Lung (tissue), 12 donors: ENCODE measurements around the gene ZBTB7B. TPM values are rescaled to one million over a fixed set of nuclear protein-coding genes. Genes with fewer than 3 reads are reported as not detected.

ENCODE experiments used
- ATAC-seq: fragments of 200-7000 bp; cut with Tn5 transposase; one replicate; pipeline ENCODE4 v1.9.1; 2020; ENCODE audit warnings: moderate number of reproducible peaks; ENCODE audit not compliant: insufficient read depth, low FRiP score
- DNase-seq, 3 donors: peaks; one replicate each; pipeline ENCODE4 v3.0.0-alpha.2; 2013 to 2017
- H3K27ac ChIP-seq, 2 donors: one replicate each; pipeline ENCODE4 v1.5.1; 2013; ENCODE audit warnings: mild to moderate bottlenecking in 2 of 2, moderate library complexity in 2 of 2, control low read depth in 1 of 2, inconsistent platforms in 1 of 2, low read depth in 1 of 2, low read length in 1 of 2
- H3K27me3 ChIP-seq, 3 donors: one replicate each; pipeline ENCODE4 v1.5.1; 2013; ENCODE audit warnings: low read length in 2 of 3; ENCODE audit not compliant: control insufficient read depth in 3 of 3, insufficient read depth in 3 of 3
- H3K36me3 ChIP-seq, 4 donors: one replicate each; pipeline ENCODE4 v1.5.1; 2013; ENCODE audit warnings: low read length in 4 of 4, mild to moderate bottlenecking in 1 of 4, moderate library complexity in 1 of 4; ENCODE audit not compliant: control insufficient read depth in 4 of 4, insufficient read depth in 4 of 4
- H3K4me1 ChIP-seq, 5 donors: one replicate each; pipeline ENCODE4 v1.5.1; 2013; ENCODE audit warnings: low read length in 5 of 5, mild to moderate bottlenecking in 2 of 5, moderate library complexity in 1 of 5; ENCODE audit not compliant: control insufficient read depth in 5 of 5, insufficient read depth in 5 of 5
- H3K4me3 ChIP-seq: one replicate; pipeline ENCODE4 v1.5.1; 2013; ENCODE audit warnings: mild to moderate bottlenecking, control low read depth, moderate library complexity
- H3K9ac ChIP-seq, 2 donors: one replicate each; pipeline ENCODE4 v1.5.1; 2013; ENCODE audit warnings: low read length in 2 of 2, control low read depth in 1 of 2; ENCODE audit not compliant: insufficient read depth in 1 of 2
- H3K9me3 ChIP-seq, 4 donors: one replicate each; pipeline ENCODE4 v1.5.1; 2013; ENCODE audit warnings: low read length in 3 of 4, mild to moderate bottlenecking in 1 of 4, moderate library complexity in 1 of 4; ENCODE audit not compliant: control insufficient read depth in 4 of 4, insufficient read depth in 3 of 4
- CTCF ChIP-seq: IDR thresholded peaks from 2 replicates; pipeline ENCODE4 v1.5.1; 2012; ENCODE audit warnings: mild to moderate bottlenecking; ENCODE audit errors: control extremely low read depth, extremely low read depth
- WGBS, 2 donors: extraction: QIAGEN DNeasy Blood & Tissue Kit; methylation state at CpG; one replicate each; pipeline ENCODE4 v1.1.7; 2013; 5-methylcytosine and 5-hydroxymethylcytosine counted together
- polyA plus RNA-seq, 2 donors: library from polyadenylated mRNA; stranded (reverse); fragments of 200-250 nt; gene quantifications; one replicate each; pipeline ENCODE4 v1.2.1, GENCODE V29; 2013
- total RNA-seq, 2 donors: library from RNA; depleted of rRNA in 1 of 2; stranded (reverse); fragments of >200 nt in 1 of 2; gene quantifications; one replicate each; pipeline ENCODE4 v1.2.1, GENCODE V29; 2014 to 2021
- donor health status: control.
- donor health status: control.
- donor health status: Bipolar disorder and iron deficiency.
- donor health status: healthy.
- donor health status: DM: yes; HTN: yes; CAD: no.

ZBTB7B gene
- total and polyA plus RNA-seq, 4 donors = 41.9 to 83.3 (median 55.2) TPM

GRCh38 chr1:155022927-155023236 is 20.3 kb downstream of the ZBTB7B start:
- no peak for DNase-seq
- peak overlapping the region in 1 of 2 donors; percentile 43 for H3K27ac ChIP-seq
- H3K9me3 ChIP-seq = no peaks in the 10 kb centered on the region
- no peak overlapping the region for H3K4me3 ChIP-seq
- no peak overlapping the region for H3K9ac ChIP-seq
- TF ChIP-seq CTCF = no peak
- ATAC-seq = no peak
- H3K36me3 ChIP-seq = peaks cover 0 to 2% (median 0%) of the 10 kb centered on the region in 4 donors
- 51 to 54% methylated on average over 4 of the region's 4 CpGs for WGBS, 2 donors
- H3K27me3 ChIP-seq = no peaks in the 10 kb centered on the region
- H3K4me1 ChIP-seq = peaks cover 0 to 1% (median 0%) of the 10 kb centered on the region in 5 donors

- no peak overlapping the region for H3K27ac ChIP-seq
- H3K9me3 ChIP-seq = no peaks in the 10 kb centered on the region
- 88 to 90% methylated on average over 5 of the region's 5 CpGs for WGBS, 2 donors
- no peak for TF ChIP-seq CTCF
- no peak overlapping the region for H3K9ac ChIP-seq
- ATAC-seq (no peak), DNase-seq (no peak)
- peaks cover 0 to 2% (median 0%) of the 10 kb centered on the region in 4 donors for H3K36me3 ChIP-seq
- H3K4me3 ChIP-seq = no peak overlapping the region
- H3K27me3 ChIP-seq = no peaks in the 10 kb centered on the region
- no peaks in the 10 kb centered on the region for H3K4me1 ChIP-seq
Observed at GRCh38 chr1:155023627-155024026, 21.0 kb downstream of the ZBTB7B start.

- ATAC-seq (no peak), DNase-seq (no peak)
- Histone ChIP-seq H3K27ac (no peak overlapping the region), H3K27me3 (no peaks in the 10 kb centered on the region), H3K36me3 (peaks cover 0 to 2% (median 0%) of the 10 kb centered on the region in 4 donors), H3K9ac (no peak overlapping the region), H3K9me3 (no peaks in the 10 kb centered on the region), H3K4me3 (no peak overlapping the region), H3K4me1 (no peaks in the 10 kb centered on the region)
- no peak for TF ChIP-seq CTCF
- WGBS, 2 donors = 88 to 92% methylated on average over 9 of the region's 9 CpGs
Observed at GRCh38 chr1:155024315-155024714, 21.7 kb downstream of the ZBTB7B start.

- 79 to 91% methylated on average over 9 of the region's 9 CpGs for WGBS, 2 donors
- DNase-seq = no peak
- ATAC-seq = no peak
Observed at GRCh38 chr1:155026154-155026553, 23.6 kb downstream of the ZBTB7B start.

More at GRCh38 chr1:155026154-155026553, 23.6 kb downstream of the ZBTB7B start:
- no peaks in the 10 kb centered on the region for H3K27me3 ChIP-seq
- no peaks in the 10 kb centered on the region for H3K36me3 ChIP-seq
- no peak overlapping the region for H3K27ac ChIP-seq
- no peak overlapping the region for H3K4me3 ChIP-seq
- H3K4me1 ChIP-seq = no peaks in the 10 kb centered on the region
- no peak overlapping the region for H3K9ac ChIP-seq
- TF ChIP-seq CTCF = no peak
- H3K9me3 ChIP-seq = no peaks in the 10 kb centered on the region
